Right lobe of liver (tissue), 4 donors: ENCODE data around the gene NUF2.

ENCODE experiments used
- POLR2A ChIP-seq: fragments of 450-650 bp; IDR thresholded peaks from one replicate; pipeline ENCODE4 v1.6.1; 2017; ENCODE audit warnings: antibody characterized with exemption, mild to moderate bottlenecking
- TF ChIP-seq, protein P1 (sequence below), 4 donors: fragments of 200-600 bp in 3 of 4; fragments of 450-650 bp in 1 of 4; IDR thresholded peaks; one replicate each; pipeline versions ENCODE4 v1.5.1 to v1.8.0; 2016 to 2022; ENCODE audit warnings: antibody characterized with exemption in 4 of 4, mild to moderate bottlenecking in 2 of 4
- donor health status: DM: no; HTN: no; CAD: no.
- donor health status: DM: no; HTN: no; CAD: no.
- donor health status: DM: no; HTN: yes; CAD: no.

GRCh38 chr1:163381487-163382184 lies 59.9 kb downstream of the NUF2 start:
- TF ChIP-seq, protein P1, sequence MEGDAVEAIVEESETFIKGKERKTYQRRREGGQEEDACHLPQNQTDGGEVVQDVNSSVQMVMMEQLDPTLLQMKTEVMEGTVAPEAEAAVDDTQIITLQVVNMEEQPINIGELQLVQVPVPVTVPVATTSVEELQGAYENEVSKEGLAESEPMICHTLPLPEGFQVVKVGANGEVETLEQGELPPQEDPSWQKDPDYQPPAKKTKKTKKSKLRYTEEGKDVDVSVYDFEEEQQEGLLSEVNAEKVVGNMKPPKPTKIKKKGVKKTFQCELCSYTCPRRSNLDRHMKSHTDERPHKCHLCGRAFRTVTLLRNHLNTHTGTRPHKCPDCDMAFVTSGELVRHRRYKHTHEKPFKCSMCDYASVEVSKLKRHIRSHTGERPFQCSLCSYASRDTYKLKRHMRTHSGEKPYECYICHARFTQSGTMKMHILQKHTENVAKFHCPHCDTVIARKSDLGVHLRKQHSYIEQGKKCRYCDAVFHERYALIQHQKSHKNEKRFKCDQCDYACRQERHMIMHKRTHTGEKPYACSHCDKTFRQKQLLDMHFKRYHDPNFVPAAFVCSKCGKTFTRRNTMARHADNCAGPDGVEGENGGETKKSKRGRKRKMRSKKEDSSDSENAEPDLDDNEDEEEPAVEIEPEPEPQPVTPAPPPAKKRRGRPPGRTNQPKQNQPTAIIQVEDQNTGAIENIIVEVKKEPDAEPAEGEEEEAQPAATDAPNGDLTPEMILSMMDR (IDR thresholded peaks at IDR 0.05) = no peak
- TF ChIP-seq POLR2A = no peak
